PFSK-1 (cell line): Measurements from ENCODE around the gene BRME1.

Experiments
- FOXP2 ChIP-seq: optimal IDR thresholded peaks from 2 replicates; pipeline ENCODE3; 2011; ENCODE audit warnings: borderline replicate concordance, control low read depth, inconsistent platforms; ENCODE audit not compliant: insufficient read depth; ENCODE audit errors: extremely low read length, extremely low read depth
- POLR2AphosphoS5 ChIP-seq: IDR thresholded peaks from 2 replicates; pipeline ENCODE4 v1.6.1; 2012; ENCODE audit warnings: low read depth, mild to moderate bottlenecking, control low read depth, low read length, moderate library complexity
- SIN3A ChIP-seq: IDR thresholded peaks from 2 replicates; pipeline ENCODE4 v1.6.1; 2012; ENCODE audit warnings: mild to moderate bottlenecking, low read length, moderate library complexity, borderline replicate concordance; ENCODE audit not compliant: insufficient read depth
- TAF1 ChIP-seq: IDR thresholded peaks from 2 replicates; pipeline ENCODE4 v1.6.1; 2012; ENCODE audit warnings: low read length, control low read depth, borderline replicate concordance; ENCODE audit not compliant: insufficient read depth
- TF ChIP-seq, protein P1 (sequence below), 2 experiments: IDR thresholded peaks; 2 replicates each; pipeline versions ENCODE4 v1.6.1 to v1.8.0; 2011 to 2012; ENCODE audit warnings: low read depth in 2 of 2, low read length in 2 of 2, control low read depth in 1 of 2, inconsistent platforms in 1 of 2, mild to moderate bottlenecking in 1 of 2, moderate library complexity in 1 of 2; ENCODE audit not compliant: insufficient read depth in 1 of 2

The BRME1 gene

GRCh38 chr19:13937479-13938300, 31.8 kb upstream of the BRME1 start:
- TF ChIP-seq, protein P1, sequence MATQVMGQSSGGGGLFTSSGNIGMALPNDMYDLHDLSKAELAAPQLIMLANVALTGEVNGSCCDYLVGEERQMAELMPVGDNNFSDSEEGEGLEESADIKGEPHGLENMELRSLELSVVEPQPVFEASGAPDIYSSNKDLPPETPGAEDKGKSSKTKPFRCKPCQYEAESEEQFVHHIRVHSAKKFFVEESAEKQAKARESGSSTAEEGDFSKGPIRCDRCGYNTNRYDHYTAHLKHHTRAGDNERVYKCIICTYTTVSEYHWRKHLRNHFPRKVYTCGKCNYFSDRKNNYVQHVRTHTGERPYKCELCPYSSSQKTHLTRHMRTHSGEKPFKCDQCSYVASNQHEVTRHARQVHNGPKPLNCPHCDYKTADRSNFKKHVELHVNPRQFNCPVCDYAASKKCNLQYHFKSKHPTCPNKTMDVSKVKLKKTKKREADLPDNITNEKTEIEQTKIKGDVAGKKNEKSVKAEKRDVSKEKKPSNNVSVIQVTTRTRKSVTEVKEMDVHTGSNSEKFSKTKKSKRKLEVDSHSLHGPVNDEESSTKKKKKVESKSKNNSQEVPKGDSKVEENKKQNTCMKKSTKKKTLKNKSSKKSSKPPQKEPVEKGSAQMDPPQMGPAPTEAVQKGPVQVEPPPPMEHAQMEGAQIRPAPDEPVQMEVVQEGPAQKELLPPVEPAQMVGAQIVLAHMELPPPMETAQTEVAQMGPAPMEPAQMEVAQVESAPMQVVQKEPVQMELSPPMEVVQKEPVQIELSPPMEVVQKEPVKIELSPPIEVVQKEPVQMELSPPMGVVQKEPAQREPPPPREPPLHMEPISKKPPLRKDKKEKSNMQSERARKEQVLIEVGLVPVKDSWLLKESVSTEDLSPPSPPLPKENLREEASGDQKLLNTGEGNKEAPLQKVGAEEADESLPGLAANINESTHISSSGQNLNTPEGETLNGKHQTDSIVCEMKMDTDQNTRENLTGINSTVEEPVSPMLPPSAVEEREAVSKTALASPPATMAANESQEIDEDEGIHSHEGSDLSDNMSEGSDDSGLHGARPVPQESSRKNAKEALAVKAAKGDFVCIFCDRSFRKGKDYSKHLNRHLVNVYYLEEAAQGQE (IDR thresholded peaks at IDR 0.05; ENCODE audit: insufficient read depth in 1 of 2, low read depth in 2 of 2, low read length in 2 of 2) = no peak
- no peak for TF ChIP-seq FOXP2
- no peak for TF ChIP-seq POLR2AphosphoS5
- TF ChIP-seq TAF1 = no peak
- no peak for TF ChIP-seq SIN3A

- TF ChIP-seq, protein P1 (IDR thresholded peaks at IDR 0.05; ENCODE audit: insufficient read depth in 1 of 2, low read depth in 2 of 2, low read length in 2 of 2) = no peak
- TF ChIP-seq FOXP2 (no peak), SIN3A (no peak), TAF1 (no peak), POLR2AphosphoS5 (no peak)
Observed at GRCh38 chr19:13935765-13936510, 30.0 kb upstream of the BRME1 start.

GRCh38 chr19:13934785-13935109, 28.8 kb upstream of the BRME1 start:
- TF ChIP-seq SIN3A (no peak), FOXP2 (no peak), TAF1 (no peak)

DNA sequence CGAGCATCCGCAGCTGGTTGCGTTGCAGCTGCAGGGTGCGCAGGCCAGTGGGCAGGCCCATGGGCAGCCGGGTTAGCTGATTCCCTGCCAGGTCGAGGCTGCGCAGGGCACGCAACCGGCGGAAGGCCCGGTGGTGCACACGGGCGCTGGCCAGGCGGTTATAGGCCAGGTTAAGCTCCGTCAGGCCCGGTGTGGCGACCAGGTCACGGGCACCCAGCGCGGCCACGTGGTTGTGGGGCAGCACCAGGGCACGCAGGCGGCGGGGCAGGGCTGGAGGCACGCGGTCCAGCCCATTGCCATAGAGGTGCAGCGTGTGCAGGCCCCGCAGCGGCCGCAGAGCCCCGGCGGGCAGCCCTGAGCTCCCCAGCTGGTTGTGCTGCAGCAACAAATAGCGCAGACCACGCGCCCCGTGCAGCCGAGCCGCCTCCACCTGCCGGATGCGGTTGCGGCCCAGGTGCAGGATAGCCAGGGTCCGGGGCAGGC, 27.0 kb upstream of the BRME1 start:
- TF ChIP-seq POLR2AphosphoS5 (no peak), SIN3A (no peak), FOXP2 (no peak), TAF1 (no peak)
- TF ChIP-seq, protein P1 (IDR thresholded peaks at IDR 0.05; ENCODE audit: insufficient read depth in 1 of 2, low read depth in 2 of 2, low read length in 2 of 2) = no peak

DNA sequence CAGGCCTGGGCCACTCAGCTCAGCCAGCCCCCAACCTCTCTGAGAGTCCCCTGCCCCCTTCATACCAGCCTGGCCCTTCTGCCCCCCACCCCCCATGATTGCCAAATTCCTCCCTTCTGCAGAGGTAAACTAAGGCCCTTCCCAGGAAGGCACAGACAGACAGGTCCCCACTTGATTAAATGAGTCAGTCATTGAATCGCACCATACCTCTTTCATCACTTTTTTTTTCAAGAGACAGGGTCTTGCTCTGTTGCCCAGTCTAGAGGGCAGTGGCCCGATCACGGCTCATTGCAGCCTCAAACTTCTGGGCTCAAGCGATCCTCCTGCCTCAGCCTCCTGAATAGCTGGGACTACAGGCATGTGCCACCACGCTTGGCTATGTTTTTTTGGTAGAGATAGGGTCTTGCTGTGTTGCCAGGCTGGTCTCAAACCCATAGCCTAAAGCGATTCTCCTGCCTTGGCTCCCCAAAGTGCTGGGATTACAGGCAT, 26.3 kb upstream of the BRME1 start:
- TF ChIP-seq SIN3A (no peak), FOXP2 (no peak), TAF1 (no peak), POLR2AphosphoS5 (no peak)
- TF ChIP-seq, protein P1 (IDR thresholded peaks at IDR 0.05; ENCODE audit: insufficient read depth in 1 of 2, low read depth in 2 of 2, low read length in 2 of 2) = no peak
